ENCODE data around the gene RAB6B.
"Not testable (repeated sequence)": the region's sequence is repeated elsewhere in the genome, so short reads cannot be mapped to it uniquely, and the experiment has no call there.

RAB6B gene

GRCh38 chr3:133804896-133805295 is 90.8 kb downstream of the RAB6B start:
- DNase-seq: no peak

DNA sequence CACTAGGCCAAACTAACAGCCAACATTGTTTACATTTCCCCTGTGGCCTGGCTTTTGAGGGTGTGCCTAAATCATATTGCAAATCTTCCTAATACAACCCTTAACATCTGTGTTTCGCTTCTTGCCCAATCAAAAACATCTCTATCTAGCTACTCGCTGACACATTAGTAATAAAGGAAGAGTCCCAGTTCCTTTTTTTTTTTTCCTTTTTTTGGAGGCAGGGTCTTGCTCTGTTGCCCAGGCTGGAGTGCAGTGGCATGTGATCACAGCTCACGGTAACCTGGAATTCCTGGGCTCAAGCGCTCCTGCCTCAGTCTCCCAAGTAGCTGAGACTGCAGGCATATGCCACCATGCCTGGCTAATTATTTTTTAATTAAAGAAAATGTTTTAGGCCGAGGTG is 92.2 kb downstream of the RAB6B start:
- no peak for DNase-seq

- no peak for DNase-seq
Observed at GRCh38 chr3:133799794-133800585, 95.7 kb downstream of the RAB6B start.

DNA sequence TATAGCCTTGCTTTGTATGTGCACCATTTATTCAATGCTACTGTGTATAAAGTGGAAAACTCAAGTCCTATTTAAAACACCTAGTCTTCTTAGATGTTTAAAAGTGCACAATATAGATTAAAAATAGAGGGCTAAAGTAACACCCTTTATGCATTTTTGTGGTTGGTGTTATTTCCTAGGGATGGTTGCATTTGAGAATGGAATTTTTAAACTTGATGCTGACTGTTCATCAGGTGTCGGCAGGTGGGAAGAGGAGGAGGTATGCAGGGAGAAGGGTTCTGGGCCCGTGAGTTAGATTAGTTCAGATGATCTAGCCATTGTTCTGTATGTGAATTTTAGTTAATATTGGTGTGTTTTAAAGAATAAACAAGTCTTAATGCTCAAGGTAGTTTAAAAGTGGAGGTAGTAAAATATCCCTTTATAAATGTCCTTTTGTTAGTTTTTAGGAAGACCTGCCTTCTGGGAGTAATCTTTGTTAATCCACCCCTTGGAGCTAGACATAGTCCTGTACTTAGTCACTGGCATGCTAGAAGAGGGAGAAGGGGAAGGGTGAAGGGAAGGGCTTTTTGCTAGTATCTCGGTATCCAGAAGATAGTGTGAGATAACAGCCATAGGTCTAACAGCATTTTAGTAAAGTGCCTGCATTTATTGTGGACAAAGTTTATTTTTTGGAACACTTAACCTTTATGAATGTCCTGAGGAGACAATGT is 98.1 kb downstream of the RAB6B start:
- DNase-seq: no peak

GRCh38 chr3:133792171-133792763 is 103.4 kb downstream of the RAB6B start:
- DNase-seq: no peak

DNA sequence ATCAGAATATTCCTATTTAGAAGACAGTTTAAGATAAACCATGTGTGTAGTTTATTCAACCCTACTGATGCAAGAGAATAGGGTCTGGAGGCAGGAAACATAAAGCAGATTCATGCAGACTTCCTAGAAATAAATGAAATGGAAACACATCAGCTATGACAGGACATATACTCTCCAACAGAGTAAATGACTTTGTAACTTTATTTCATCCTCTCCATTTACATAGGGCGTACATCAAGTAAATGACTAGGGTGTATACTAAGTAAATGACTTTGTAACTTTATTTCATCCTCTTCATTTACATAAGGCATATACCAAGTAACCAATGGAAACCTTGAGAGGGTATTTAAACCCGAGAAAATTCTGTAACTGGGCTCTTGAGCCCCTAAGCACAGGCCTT is 107.7 kb downstream of the RAB6B start:
- no peak for DNase-seq

DNA sequence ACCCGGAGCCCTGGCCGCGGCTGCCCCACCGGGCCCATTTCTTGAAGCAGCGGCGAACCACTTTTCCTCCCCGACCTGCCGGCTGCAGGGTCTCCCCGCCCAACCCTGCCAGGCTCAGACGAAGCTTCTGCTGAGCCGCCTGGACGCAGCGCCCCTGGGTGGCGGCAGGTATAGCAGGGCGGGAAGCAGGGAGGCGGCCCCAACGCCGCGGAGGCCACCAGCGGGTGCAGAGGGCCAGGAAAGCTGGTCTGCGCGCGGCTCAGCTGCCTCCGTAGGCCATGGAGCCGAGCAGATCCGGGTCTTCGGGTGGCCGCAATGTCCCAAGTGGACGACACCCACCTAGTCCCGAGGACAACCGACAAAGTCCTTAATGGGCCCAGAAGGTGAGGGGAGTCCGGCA is 111.9 kb downstream of the RAB6B start:
- no peak for DNase-seq

- no peak for DNase-seq
Observed at GRCh38 chr3:133782454-133782853, 113.2 kb downstream of the RAB6B start.

DNA sequence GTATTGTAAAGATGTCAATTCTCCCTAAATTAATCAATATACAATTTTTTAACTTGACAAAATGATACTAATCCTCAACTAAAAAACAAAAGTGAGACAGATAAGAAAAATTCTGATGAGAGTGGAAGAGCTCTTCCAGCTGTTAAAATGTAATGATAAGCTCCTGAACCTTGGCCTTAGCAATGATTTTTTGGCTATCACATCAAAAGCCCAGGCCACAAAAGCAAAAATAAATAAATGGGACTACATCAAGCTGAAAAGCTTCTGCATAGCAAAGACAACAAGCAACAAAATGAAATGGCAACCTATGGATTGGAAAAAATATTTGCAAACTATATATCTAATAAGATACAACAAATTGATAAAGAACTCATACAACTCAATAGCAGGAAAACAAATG is 114.1 kb downstream of the RAB6B start:
- DNase-seq: no peak

- DNase-seq: not testable (repeated sequence)
Observed at GRCh38 chr3:133780756-133781155, 114.9 kb downstream of the RAB6B start.

DNA sequence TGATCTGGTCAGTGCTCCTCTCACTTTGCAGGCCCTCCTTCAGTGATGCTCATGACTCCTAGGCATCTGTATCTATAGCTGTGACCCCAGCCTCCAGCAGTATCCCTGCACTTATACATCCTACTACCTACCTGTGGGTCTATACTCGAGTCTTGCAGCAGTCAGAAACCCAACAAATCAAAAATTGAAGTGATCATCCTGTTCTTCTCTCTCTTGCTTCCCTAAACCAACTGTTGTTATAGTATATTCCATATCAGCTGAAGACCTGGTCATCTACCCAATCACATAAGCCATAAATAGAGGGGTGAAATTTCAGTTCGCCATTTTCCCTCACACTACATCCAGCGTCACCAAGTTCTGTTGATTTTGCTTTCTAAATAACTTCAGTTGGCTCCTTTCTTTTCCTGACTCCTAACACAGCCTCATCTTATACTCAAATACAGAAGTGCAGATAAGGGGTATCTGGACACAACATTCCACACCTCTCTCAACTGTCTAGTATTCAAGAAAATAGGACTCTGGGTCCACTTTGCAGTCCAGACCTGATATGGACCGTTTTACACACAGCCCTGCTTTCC is 116.0 kb downstream of the RAB6B start:
- DNase-seq: no peak

DNA sequence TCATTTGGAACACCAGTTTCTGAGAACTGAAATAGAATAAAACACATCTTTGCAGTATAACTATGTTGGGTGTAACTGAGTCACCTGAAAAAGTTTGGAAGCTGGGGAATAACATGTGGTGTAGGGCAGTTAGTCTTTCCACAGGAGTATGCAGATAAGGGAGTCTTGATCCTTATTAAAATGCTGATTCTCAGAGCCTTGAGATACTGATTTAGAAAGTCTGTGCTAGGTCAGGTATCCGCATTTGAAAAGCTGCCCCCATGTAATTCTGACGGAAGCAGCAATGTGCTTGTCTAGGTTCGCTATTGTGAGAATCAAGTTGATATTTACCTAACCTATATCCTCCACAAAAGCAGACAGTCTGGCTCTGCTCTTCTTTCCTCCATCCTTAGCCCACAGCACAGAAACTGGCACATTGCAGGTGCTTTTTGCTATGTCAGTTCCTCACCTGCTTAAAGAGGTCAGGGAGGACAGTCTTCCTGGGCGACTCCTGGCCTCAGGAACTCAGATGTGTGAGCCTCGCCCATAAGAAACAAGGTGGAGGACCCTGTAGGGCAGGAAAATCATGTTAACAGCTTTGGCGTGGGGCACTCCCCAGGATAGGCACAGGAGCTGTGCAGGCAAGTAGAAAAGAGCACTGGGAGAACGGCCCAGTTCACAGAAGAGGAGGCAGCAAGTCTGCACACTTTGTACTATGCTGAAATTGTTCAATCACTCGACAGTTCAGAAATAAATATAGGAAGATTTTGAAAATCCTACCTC is 117.7 kb downstream of the RAB6B start:
- DNase-seq: no peak

GRCh38 chr3:133776794-133777438 is 118.8 kb downstream of the RAB6B start:
- no peak for DNase-seq

DNA sequence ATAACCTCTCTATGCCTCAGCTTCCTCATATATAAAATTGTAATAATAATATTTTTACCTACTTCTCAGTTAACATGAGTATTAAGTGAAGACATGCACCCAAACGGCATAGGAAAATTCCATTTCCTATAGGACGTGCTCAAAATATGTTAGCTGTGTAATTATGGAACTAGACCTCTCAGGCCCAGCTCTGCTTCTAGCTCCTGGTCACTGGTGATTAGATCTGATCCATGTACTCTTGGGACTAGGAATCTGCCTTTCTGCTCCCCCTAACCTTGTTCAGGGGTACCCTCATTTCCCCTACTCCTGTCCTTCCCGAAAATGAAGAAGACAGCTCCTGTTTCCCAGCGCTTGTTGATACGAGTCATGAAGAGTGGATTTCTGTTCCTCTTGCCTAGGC is 119.8 kb downstream of the RAB6B start:
- DNase-seq: no peak

DNA sequence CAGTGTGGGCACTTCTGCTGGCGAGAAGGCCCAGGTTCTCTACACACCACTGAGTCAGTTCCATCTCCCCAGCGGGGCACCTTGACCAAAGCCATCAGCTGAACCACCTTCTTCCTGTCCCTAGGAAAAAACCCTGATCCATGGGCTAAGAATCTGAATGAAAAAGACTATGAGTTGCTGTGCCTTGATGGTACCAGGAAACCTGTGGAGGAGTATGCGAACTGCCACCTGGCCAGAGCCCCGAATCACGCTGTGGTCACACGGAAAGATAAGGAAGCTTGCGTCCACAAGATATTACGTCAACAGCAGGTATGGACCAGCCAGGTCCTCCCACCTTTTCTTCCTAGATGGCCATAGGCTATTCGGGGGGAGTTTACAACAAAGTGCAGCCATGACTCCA is 120.4 kb downstream of the RAB6B start:
- no peak for DNase-seq

All from stimulated activated CD4-positive, alpha-beta T cell treated with anti-CD3 and anti-CD28 coated beads, Interleukin-12 subunit alpha, Interleukin-12 subunit beta, amount 100 ng/mL, for 4 hours (primary cell).